Measurements from ENCODE around the gene ZDHHC6. TPM values are rescaled to one million over a fixed set of nuclear protein-coding genes. Genes with fewer than 3 reads are reported as not detected.
"Not testable (repeated sequence)": the region's sequence is repeated elsewhere in the genome, so short reads cannot be mapped to it uniquely, and the experiment has no call there.

ZDHHC6 gene
- 87.7 TPM for polyA plus RNA-seq (ENCODE audit: insufficient read length)
- long read RNA-seq, donor 1, transcript ZDHHC6-202 (11 exons, 2,170 nt) = major isoform, 6 of 9 reads
- long read RNA-seq, donor 1, partial matches to known transcripts = 0 of 9 reads
- long read RNA-seq, donor 1, other reads (novel, unspliced or antisense) = 0 of 9 reads
- long read RNA-seq, donor 2, transcript ZDHHC6-204 (4 exons, 538 nt) = minor isoform, 5 of 14 reads
- long read RNA-seq, donor 2, transcript ZDHHC6-202 (11 exons, 2,170 nt) = major isoform, 9 of 14 reads
- long read RNA-seq, donor 2, partial matches to known transcripts = 0 of 14 reads
- long read RNA-seq, donor 2, other reads (novel, unspliced or antisense) = 0 of 14 reads
- long read RNA-seq, donor 3, transcript ZDHHC6-202 (11 exons, 2,170 nt) = major isoform, 5 of 10 reads
- long read RNA-seq, donor 3, partial matches to known transcripts = 0 of 10 reads
- long read RNA-seq, donor 3, other reads (novel, unspliced or antisense) = 0 of 10 reads
- long read RNA-seq, donor 4 = 0 reads
- long read RNA-seq, donor 5, transcript ZDHHC6-202 (11 exons, 2,170 nt) = major isoform, 13 of 17 reads
- long read RNA-seq, donor 5, partial matches to known transcripts = 0 of 17 reads
- long read RNA-seq, donor 5, other reads (novel, unspliced or antisense) = 0 of 17 reads
- long read RNA-seq, donor 6, transcript ZDHHC6-202 (11 exons, 2,170 nt) = major isoform, 5 of 6 reads
- long read RNA-seq, donor 6, partial matches to known transcripts = 0 of 6 reads
- long read RNA-seq, donor 6, other reads (novel, unspliced or antisense) = 0 of 6 reads
- long read RNA-seq, donor 7, transcript ZDHHC6-202 (11 exons, 2,170 nt) = major isoform, 8 of 29 reads
- long read RNA-seq, donor 7, transcript ZDHHC6-204 (4 exons, 538 nt) = minor isoform, 6 of 29 reads
- long read RNA-seq, donor 7, partial matches to known transcripts = 14 of 29 reads
- long read RNA-seq, donor 7, other reads (novel, unspliced or antisense) = 0 of 29 reads
- long read RNA-seq, donor 8, partial matches to known transcripts = 0 of 5 reads
- long read RNA-seq, donor 8, other reads (novel, unspliced or antisense) = 0 of 5 reads

- peak; percentile 86 for DNase-seq
Observed at GRCh38 chr10:112446855-112447619, at the start of gene ZDHHC6, which contains the start of gene VTI1A. ZDHHC6 (minus strand) TSS chr10:112446914; CDS start chr10:112445436, 1,478 bp downstream. VTI1A (plus strand) TSS chr10:112447215; CDS start chr10:112447374, 159 bp downstream.

- no peak for DNase-seq
Observed at GRCh38 chr10:112492736-112493135, 46.0 kb upstream of the ZDHHC6 start.

GRCh38 chr10:112491144-112491543 lies 44.4 kb upstream of the ZDHHC6 start:
- DNase-seq = no peak

GRCh38 chr10:112490545-112490944 lies 43.8 kb upstream of the ZDHHC6 start:
- no peak for DNase-seq

GRCh38 chr10:112487964-112488363 lies 41.2 kb upstream of the ZDHHC6 start:
- no peak for DNase-seq

GRCh38 chr10:112484399-112484798 lies 37.7 kb upstream of the ZDHHC6 start:
- no peak for DNase-seq

- DNase-seq = no peak
Observed at GRCh38 chr10:112481602-112482001, 34.9 kb upstream of the ZDHHC6 start.

- no peak for DNase-seq
Observed at GRCh38 chr10:112475575-112476218, 29.0 kb upstream of the ZDHHC6 start.

- peak; percentile 21 for DNase-seq
Observed at GRCh38 chr10:112471878-112472487, 25.3 kb upstream of the ZDHHC6 start.

GRCh38 chr10:112467541-112468075 lies 20.9 kb upstream of the ZDHHC6 start:
- no peak for DNase-seq

- no peak for DNase-seq
Observed at GRCh38 chr10:112466802-112467201, 20.1 kb upstream of the ZDHHC6 start.

GRCh38 chr10:112465299-112465883 lies 18.7 kb upstream of the ZDHHC6 start:
- no peak for DNase-seq

- DNase-seq = not testable (repeated sequence)
Observed at GRCh38 chr10:112464074-112464473, 17.4 kb upstream of the ZDHHC6 start.

- no peak for DNase-seq
Observed at GRCh38 chr10:112461029-112461887, 14.5 kb upstream of the ZDHHC6 start.

GRCh38 chr10:112460366-112460765 lies 13.7 kb upstream of the ZDHHC6 start:
- no peak for DNase-seq

- DNase-seq = no peak
Observed at GRCh38 chr10:112456533-112456932, 9.8 kb upstream of the ZDHHC6 start.

- no peak for DNase-seq
Observed at GRCh38 chr10:112454910-112455779, 8.4 kb upstream of the ZDHHC6 start.

GRCh38 chr10:112448888-112449287 lies 2.2 kb upstream of the ZDHHC6 start:
- DNase-seq = no peak
